Fibroblast of lung (primary cell): ENCODE measurements around the gene ERMP1. TPM values are rescaled to one million over a fixed set of nuclear protein-coding genes. Genes with fewer than 3 reads are reported as not detected.

Experiments used
- DNase-seq, 2 donors: peaks; one replicate each; pipeline versions ENCODE4 v3.0.0 to v3.0.0-alpha.2; 2010; ENCODE audit warnings: low read depth in 2 of 2
- H2AFZ ChIP-seq: 2 replicates; pipeline ENCODE4 v1.5.1; 2012; ENCODE audit warnings: low read length, control low read depth, inconsistent platforms
- H3K27ac ChIP-seq: 2 replicates; pipeline ENCODE4 v1.5.1; 2011; ENCODE audit warnings: low read length, control low read depth; ENCODE audit not compliant: insufficient read depth
- H3K27me3 ChIP-seq: 2 replicates; pipeline ENCODE4 v1.5.1; 2011; ENCODE audit warnings: mild to moderate bottlenecking, low read length; ENCODE audit not compliant: control insufficient read depth, insufficient read depth
- H3K36me3 ChIP-seq: 2 replicates; pipeline ENCODE4 v1.5.1; 2011; ENCODE audit warnings: low read length; ENCODE audit not compliant: control insufficient read depth, insufficient read depth
- H3K4me1 ChIP-seq: 2 replicates; pipeline ENCODE4 v1.5.1; 2011; ENCODE audit warnings: low read length; ENCODE audit not compliant: control insufficient read depth, insufficient read depth; ENCODE audit errors: extremely low read depth
- H3K4me2 ChIP-seq: 2 replicates; pipeline ENCODE4 v1.5.1; 2011; ENCODE audit warnings: low read length, control low read depth; ENCODE audit not compliant: insufficient read depth; ENCODE audit errors: extremely low read depth
- H3K4me3 ChIP-seq, 4 experiments: fragments of 200-600 bp in 1 of 4; sonication (generic) in 1 of 4; replicated peaks in 1 of 4; 2 replicates each; pipeline ENCODE4 v1.5.1; 2011 to 2016; ENCODE audit warnings: low read length in 4 of 4, low read depth in 3 of 4, mild to moderate bottlenecking in 3 of 4, control low read depth in 2 of 4, inconsistent platforms in 1 of 4, mixed read lengths in 1 of 4; ENCODE audit not compliant: insufficient read depth in 1 of 4; ENCODE audit errors: control extremely low read depth in 1 of 4
- H3K79me2 ChIP-seq: 2 replicates; pipeline ENCODE4 v1.5.1; 2012; ENCODE audit warnings: mild to moderate bottlenecking, low read length, inconsistent platforms; ENCODE audit not compliant: control insufficient read depth, insufficient read depth
- H3K9ac ChIP-seq: 2 replicates; pipeline ENCODE4 v1.5.1; 2011; ENCODE audit warnings: mild to moderate bottlenecking, low read length, control low read depth; ENCODE audit not compliant: insufficient read depth
- H3K9me3 ChIP-seq: 2 replicates; pipeline ENCODE4 v1.5.1; 2012; ENCODE audit warnings: low read depth, low read length; ENCODE audit not compliant: control insufficient read depth, insufficient read depth
- H4K20me1 ChIP-seq: 2 replicates; pipeline ENCODE4 v1.5.1; 2011; ENCODE audit warnings: low read length; ENCODE audit not compliant: control insufficient read depth, insufficient read depth; ENCODE audit errors: extremely low read depth
- CTCF ChIP-seq, 2 donors: IDR thresholded peaks in 1 of 2; conservative IDR thresholded peaks in 1 of 2; 1 replicate in 1 of 2; 2 replicates in 1 of 2; pipeline ENCODE4 v1.5.1; 2011 to 2012; ENCODE audit warnings: low read length in 2 of 2, control low read depth in 1 of 2, inconsistent platforms in 1 of 2, low read depth in 1 of 2, mild to moderate bottlenecking in 1 of 2
- EZH2 ChIP-seq: IDR thresholded peaks from 2 replicates; pipeline ENCODE4 v1.5.1; 2012; ENCODE audit warnings: low read length, control low read depth, mild to moderate bottlenecking; ENCODE audit errors: missing control alignments
- polyA plus RNA-seq, 2 donors: library from polyadenylated mRNA; depleted of rRNA in 1 of 2; stranded (reverse) in 1 of 2; unstranded in 1 of 2; fragments of >200 nt; gene quantifications; 2 replicates each; pipeline ENCODE4 v1.2.1, GENCODE V29; 2011 to 2012; ENCODE audit warnings: missing spikeins in 1 of 2
- total RNA-seq: library from RNA; depleted of rRNA; stranded (reverse); fragments of >200 nt; gene quantifications from 2 replicates; pipeline ENCODE4 v1.2.1, GENCODE V29; 2014

Gene ERMP1
- total and polyA plus RNA-seq, 2 donors (not counting 1 experiment from before 2014, with no cell fraction given) = 9.4 to 25.4 TPM

DNA sequence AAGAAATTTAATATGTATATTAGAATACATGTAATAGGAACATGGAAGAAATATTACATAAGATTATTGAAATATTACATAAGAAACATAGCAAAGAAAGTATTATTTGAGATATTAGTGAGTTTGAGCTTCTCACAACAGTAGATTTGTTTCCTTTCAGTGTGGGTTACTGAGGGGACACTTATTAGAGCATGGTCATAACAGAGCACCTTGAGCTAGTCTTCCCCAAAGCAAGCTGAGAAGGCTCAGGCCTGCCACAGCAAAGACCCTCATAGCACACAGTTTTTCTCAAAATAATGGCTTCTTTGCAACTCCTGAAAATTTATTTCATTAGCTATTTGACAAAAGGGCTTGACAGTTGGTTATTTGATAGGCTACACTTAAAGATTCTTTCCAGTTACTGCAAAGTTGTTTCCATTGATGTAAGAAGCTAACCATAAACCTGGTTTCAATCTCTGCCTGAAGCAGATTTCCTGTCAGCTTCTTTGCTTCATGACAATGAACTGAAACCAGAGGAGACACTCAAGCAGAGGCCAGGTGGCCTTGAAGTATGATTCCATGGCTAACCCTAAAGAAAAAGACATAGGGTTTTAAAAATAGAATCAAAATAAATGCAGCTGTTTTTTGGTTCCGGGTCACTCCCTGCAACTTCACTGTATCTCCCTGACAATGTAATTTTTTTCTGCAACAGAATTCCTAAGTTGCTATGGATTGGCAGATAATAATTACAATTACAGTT, 68.6 kb downstream of the ERMP1 start:
- Histone ChIP-seq H3K9me3 (no peaks in the 10 kb centered on the region), H3K79me2 (no peaks in the 10 kb centered on the region), H3K4me2 (no peak overlapping the region), H4K20me1 (no peaks in the 10 kb centered on the region), H3K36me3 (peaks cover 3% of the 10 kb centered on the region), H3K27me3 (no peaks in the 10 kb centered on the region), H3K4me1 (no peaks in the 10 kb centered on the region), H3K27ac (no peak overlapping the region), H2AFZ (no peak overlapping the region), H3K4me3 (no peak overlapping the region), H3K9ac (no peak overlapping the region)
- no peak for DNase-seq
- TF ChIP-seq CTCF (conservative IDR thresholded peaks at IDR 0.05 in 1 of 2, IDR thresholded peaks at IDR 0.05 in 1 of 2; ENCODE audit: low read depth in 1 of 2, low read length in 2 of 2) (no peak), EZH2 (no peak)

GRCh38 chr9:5762421-5762820, 70.5 kb downstream of the ERMP1 start:
- Histone ChIP-seq H3K79me2 (no peaks in the 10 kb centered on the region), H3K4me3 (no peak overlapping the region), H2AFZ (no peak overlapping the region), H3K9ac (no peak overlapping the region), H3K27me3 (no peaks in the 10 kb centered on the region), H3K36me3 (peaks cover 3% of the 10 kb centered on the region), H3K4me1 (no peaks in the 10 kb centered on the region), H3K27ac (no peak overlapping the region), H3K9me3 (no peaks in the 10 kb centered on the region), H3K4me2 (no peak overlapping the region), H4K20me1 (no peaks in the 10 kb centered on the region)
- no peak for TF ChIP-seq CTCF (conservative IDR thresholded peaks at IDR 0.05 in 1 of 2, IDR thresholded peaks at IDR 0.05 in 1 of 2; ENCODE audit: low read depth in 1 of 2, low read length in 2 of 2)
- no peak for DNase-seq

GRCh38 chr9:5760338-5760737, 72.6 kb downstream of the ERMP1 start:
- Histone ChIP-seq H3K27me3 (no peaks in the 10 kb centered on the region), H3K36me3 (peaks cover 1% of the 10 kb centered on the region), H3K9ac (no peak overlapping the region), H3K4me1 (no peaks in the 10 kb centered on the region), H3K4me2 (no peak overlapping the region), H3K79me2 (no peaks in the 10 kb centered on the region), H3K27ac (no peak overlapping the region), H4K20me1 (no peaks in the 10 kb centered on the region), H3K4me3 (no peak overlapping the region), H2AFZ (no peak overlapping the region), H3K9me3 (no peaks in the 10 kb centered on the region)
- TF ChIP-seq EZH2 (no peak), CTCF (conservative IDR thresholded peaks at IDR 0.05 in 1 of 2, IDR thresholded peaks at IDR 0.05 in 1 of 2; ENCODE audit: low read depth in 1 of 2, low read length in 2 of 2) (no peak)
- DNase-seq = no peak
